ENCODE measurements around the gene CPTP. TPM values are rescaled to one million over a fixed set of nuclear protein-coding genes. Genes with fewer than 3 reads are reported as not detected.
A peak's percentile ranks its signal among the peaks of the same experiment; 100 is the strongest.

CPTP gene
- total and polyA plus RNA-seq, 2 of the 13 experiments (the other 11 are each of a cell fraction or from before 2014, with no cell fraction given): 5.5 to 9.3 TPM

DNA sequence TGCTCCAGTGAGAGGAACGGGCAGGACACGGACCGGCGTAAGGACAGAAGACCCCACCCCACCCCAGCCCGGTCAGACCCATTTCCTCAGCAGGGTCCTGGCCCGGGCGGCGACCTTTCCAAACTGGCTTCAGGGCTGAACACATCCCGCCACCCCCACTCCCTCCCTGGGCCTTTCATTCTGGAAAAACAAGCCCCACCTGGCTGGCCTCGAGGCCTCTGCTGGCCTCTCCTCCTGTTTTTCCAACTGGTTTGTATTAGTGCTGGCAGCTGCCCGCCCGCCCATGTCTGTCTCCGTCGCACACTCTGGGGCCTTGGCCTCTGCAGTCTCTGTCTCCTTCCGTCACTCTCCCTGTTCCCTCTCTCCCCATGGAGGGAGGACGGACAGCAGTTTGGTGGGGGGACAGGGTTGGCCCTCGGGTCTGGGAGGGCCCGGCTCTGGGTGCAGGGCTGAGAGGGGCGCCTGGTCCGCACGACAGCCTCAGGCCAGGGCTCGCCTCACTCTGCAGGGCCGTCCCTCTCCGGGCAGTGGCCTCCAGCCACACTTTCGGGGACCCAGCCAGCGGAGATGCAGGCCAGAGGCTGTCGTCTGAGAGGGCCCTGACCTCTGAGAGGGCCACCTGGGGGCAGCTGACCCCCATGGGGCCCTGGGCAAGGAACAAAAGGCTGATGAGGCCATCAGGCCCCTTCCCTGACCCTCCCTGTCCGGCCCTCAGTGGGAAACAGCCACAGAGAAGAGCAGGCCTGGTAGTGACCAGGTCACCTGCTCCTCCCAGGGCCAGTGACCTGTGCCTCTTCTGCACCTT lies 35.3 kb downstream of the CPTP start (continued):
- TF ChIP-seq, protein P1, sequence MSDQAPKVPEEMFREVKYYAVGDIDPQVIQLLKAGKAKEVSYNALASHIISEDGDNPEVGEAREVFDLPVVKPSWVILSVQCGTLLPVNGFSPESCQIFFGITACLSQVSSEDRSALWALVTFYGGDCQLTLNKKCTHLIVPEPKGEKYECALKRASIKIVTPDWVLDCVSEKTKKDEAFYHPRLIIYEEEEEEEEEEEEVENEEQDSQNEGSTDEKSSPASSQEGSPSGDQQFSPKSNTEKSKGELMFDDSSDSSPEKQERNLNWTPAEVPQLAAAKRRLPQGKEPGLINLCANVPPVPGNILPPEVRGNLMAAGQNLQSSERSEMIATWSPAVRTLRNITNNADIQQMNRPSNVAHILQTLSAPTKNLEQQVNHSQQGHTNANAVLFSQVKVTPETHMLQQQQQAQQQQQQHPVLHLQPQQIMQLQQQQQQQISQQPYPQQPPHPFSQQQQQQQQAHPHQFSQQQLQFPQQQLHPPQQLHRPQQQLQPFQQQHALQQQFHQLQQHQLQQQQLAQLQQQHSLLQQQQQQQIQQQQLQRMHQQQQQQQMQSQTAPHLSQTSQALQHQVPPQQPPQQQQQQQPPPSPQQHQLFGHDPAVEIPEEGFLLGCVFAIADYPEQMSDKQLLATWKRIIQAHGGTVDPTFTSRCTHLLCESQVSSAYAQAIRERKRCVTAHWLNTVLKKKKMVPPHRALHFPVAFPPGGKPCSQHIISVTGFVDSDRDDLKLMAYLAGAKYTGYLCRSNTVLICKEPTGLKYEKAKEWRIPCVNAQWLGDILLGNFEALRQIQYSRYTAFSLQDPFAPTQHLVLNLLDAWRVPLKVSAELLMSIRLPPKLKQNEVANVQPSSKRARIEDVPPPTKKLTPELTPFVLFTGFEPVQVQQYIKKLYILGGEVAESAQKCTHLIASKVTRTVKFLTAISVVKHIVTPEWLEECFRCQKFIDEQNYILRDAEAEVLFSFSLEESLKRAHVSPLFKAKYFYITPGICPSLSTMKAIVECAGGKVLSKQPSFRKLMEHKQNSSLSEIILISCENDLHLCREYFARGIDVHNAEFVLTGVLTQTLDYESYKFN (CRISPR knock-in tag; conservative IDR thresholded peaks at IDR 0.05): peak; percentile 81
- TF ChIP-seq, protein P2, sequence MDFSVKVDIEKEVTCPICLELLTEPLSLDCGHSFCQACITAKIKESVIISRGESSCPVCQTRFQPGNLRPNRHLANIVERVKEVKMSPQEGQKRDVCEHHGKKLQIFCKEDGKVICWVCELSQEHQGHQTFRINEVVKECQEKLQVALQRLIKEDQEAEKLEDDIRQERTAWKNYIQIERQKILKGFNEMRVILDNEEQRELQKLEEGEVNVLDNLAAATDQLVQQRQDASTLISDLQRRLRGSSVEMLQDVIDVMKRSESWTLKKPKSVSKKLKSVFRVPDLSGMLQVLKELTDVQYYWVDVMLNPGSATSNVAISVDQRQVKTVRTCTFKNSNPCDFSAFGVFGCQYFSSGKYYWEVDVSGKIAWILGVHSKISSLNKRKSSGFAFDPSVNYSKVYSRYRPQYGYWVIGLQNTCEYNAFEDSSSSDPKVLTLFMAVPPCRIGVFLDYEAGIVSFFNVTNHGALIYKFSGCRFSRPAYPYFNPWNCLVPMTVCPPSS (IDR thresholded peaks at IDR 0.05): no peak
- TF ChIP-seq SIX4 (CRISPR knock-in tag; IDR thresholded peaks at IDR 0.05): no peak
- TF ChIP-seq MAFK (conservative IDR thresholded peaks at IDR 0.05 in 1 of 2, IDR thresholded peaks at IDR 0.05 in 1 of 2; ENCODE audit: low read length in 2 of 2): no peak
- TF ChIP-seq FOXO4 (CRISPR knock-in tag; conservative IDR thresholded peaks at IDR 0.05): no peak
- TF ChIP-seq ZNF772 (CRISPR knock-in tag; IDR thresholded peaks at IDR 0.05): peak; percentile 48; the same call in 1 of the 2 replicates
- peak; percentile 51; the same call in 1 of the 2 replicates for TF ChIP-seq ZNF709 (CRISPR knock-in tag; IDR thresholded peaks at IDR 0.05)
- TF ChIP-seq BCL6 (CRISPR knock-in tag; IDR thresholded peaks at IDR 0.05): peak; percentile 74
- TF ChIP-seq, protein P3, sequence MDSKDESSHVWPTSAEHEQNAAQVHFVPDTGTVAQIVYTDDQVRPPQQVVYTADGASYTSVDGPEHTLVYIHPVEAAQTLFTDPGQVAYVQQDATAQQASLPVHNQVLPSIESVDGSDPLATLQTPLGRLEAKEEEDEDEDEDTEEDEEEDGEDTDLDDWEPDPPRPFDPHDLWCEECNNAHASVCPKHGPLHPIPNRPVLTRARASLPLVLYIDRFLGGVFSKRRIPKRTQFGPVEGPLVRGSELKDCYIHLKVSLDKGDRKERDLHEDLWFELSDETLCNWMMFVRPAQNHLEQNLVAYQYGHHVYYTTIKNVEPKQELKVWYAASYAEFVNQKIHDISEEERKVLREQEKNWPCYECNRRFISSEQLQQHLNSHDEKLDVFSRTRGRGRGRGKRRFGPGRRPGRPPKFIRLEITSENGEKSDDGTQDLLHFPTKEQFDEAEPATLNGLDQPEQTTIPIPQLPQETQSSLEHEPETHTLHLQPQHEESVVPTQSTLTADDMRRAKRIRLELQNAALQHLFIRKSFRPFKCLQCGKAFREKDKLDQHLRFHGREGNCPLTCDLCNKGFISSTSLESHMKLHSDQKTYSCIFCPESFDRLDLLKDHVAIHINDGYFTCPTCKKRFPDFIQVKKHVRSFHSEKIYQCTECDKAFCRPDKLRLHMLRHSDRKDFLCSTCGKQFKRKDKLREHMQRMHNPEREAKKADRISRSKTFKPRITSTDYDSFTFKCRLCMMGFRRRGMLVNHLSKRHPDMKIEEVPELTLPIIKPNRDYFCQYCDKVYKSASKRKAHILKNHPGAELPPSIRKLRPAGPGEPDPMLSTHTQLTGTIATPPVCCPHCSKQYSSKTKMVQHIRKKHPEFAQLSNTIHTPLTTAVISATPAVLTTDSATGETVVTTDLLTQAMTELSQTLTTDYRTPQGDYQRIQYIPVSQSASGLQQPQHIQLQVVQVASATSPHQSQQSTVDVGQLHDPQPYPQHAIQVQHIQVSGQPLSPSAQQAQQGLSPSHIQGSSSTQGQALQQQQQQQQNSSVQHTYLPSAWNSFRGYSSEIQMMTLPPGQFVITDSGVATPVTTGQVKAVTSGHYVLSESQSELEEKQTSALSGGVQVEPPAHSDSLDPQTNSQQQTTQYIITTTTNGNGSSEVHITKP (CRISPR knock-in tag; IDR thresholded peaks at IDR 0.05; ENCODE audit: low read depth): 0 out of 2 replicates have a peak, but pooled peaks have one; percentile 47
- no peak for TF ChIP-seq CCAR2 (optimal IDR thresholded peaks at IDR 0.05; ENCODE audit: low read depth, low read length)
- TF ChIP-seq ZBTB37 (CRISPR knock-in tag; IDR thresholded peaks at IDR 0.05): no peak
- no peak for TF ChIP-seq PRDM15 (CRISPR knock-in tag; IDR thresholded peaks at IDR 0.05)
